ENCODE data around the gene NAA15.

The NAA15 gene

DNA sequence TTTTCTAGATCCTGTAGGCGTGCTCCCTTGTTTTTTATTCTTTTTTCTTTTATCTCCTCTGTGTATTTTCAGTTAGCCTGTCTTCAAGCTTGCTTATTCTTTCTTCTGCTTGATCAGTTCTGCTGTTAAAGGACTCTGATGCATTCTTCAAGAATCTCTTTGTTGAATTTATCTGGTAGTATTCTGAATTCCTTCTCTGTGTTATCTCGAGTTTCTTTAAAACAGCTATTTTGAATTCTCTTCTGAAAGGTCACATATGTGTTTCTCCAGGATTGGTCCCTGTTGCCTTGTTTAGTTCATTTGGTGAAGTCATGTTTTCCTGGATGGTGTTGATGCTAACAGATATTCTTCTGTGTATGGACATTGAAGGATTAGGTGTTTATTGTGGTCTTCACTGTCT, 167.9 kb downstream of the NAA15 start:
- TF ChIP-seq, protein P1, sequence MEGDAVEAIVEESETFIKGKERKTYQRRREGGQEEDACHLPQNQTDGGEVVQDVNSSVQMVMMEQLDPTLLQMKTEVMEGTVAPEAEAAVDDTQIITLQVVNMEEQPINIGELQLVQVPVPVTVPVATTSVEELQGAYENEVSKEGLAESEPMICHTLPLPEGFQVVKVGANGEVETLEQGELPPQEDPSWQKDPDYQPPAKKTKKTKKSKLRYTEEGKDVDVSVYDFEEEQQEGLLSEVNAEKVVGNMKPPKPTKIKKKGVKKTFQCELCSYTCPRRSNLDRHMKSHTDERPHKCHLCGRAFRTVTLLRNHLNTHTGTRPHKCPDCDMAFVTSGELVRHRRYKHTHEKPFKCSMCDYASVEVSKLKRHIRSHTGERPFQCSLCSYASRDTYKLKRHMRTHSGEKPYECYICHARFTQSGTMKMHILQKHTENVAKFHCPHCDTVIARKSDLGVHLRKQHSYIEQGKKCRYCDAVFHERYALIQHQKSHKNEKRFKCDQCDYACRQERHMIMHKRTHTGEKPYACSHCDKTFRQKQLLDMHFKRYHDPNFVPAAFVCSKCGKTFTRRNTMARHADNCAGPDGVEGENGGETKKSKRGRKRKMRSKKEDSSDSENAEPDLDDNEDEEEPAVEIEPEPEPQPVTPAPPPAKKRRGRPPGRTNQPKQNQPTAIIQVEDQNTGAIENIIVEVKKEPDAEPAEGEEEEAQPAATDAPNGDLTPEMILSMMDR (IDR thresholded peaks at IDR 0.05; ENCODE audit: borderline replicate concordance, insufficient read depth, low read depth, low read length): no peak
- H3K4me3 ChIP-seq (ENCODE audit: low read depth, low read length): no peak overlapping the region

Data from GM12875 (cell line).